GM19397 (cell line): ENCODE results near the gene C3orf20.

ENCODE experiments used
- ATAC-seq: cut with Tn5 transposase; IDR thresholded peaks from one replicate; pipeline ENCODE4 v1.9.1; 2021; ENCODE audit warnings: mild to moderate bottlenecking, moderate library complexity; ENCODE audit not compliant: unreplicated experiment

C3orf20 gene

GRCh38 chr3:14674841-14675240 is at the start of gene C3orf20:
Gene C3orf20 (plus strand): TSS chr3:14675141. CDS start chr3:14682714, 7,573 bp downstream.
- ATAC-seq, result no peak

- ATAC-seq, result no peak
Measured at GRCh38 chr3:14625443-14625842, 49.5 kb upstream of the C3orf20 start.

GRCh38 chr3:14627815-14628214 is 47.1 kb upstream of the C3orf20 start:
- no peak for ATAC-seq

- no peak for ATAC-seq
Measured at GRCh38 chr3:14628406-14628805, 46.5 kb upstream of the C3orf20 start.

GRCh38 chr3:14630404-14631100 is 44.4 kb upstream of the C3orf20 start:
- ATAC-seq, result no peak

GRCh38 chr3:14631101-14631497 is 43.8 kb upstream of the C3orf20 start:
- no peak for ATAC-seq

- ATAC-seq, result no peak
Measured at GRCh38 chr3:14631687-14632441, 43.1 kb upstream of the C3orf20 start.

GRCh38 chr3:14632442-14632930 is 42.5 kb upstream of the C3orf20 start:
- ATAC-seq, result no peak

- no peak for ATAC-seq
Measured at GRCh38 chr3:14633417-14633816, 41.5 kb upstream of the C3orf20 start.

- ATAC-seq, result no peak
Measured at GRCh38 chr3:14633819-14634424, 41.0 kb upstream of the C3orf20 start.

GRCh38 chr3:14634763-14635400 is 40.1 kb upstream of the C3orf20 start:
- ATAC-seq, result no peak

GRCh38 chr3:14636496-14637087 is 38.3 kb upstream of the C3orf20 start:
- ATAC-seq, result no peak

- no peak for ATAC-seq
Measured at GRCh38 chr3:14640157-14640562, 34.8 kb upstream of the C3orf20 start.

- no peak for ATAC-seq
Measured at GRCh38 chr3:14640734-14641133, 34.2 kb upstream of the C3orf20 start.

- no peak for ATAC-seq
Measured at GRCh38 chr3:14641346-14641745, 33.6 kb upstream of the C3orf20 start.

GRCh38 chr3:14645453-14645852 is 29.5 kb upstream of the C3orf20 start:
- ATAC-seq, result no peak

- ATAC-seq, result no peak
Measured at GRCh38 chr3:14646131-14646573, 28.8 kb upstream of the C3orf20 start.

- ATAC-seq, result no peak
Measured at GRCh38 chr3:14646589-14647413, 28.1 kb upstream of the C3orf20 start.

- no peak for ATAC-seq
Measured at GRCh38 chr3:14647976-14648955, 26.7 kb upstream of the C3orf20 start.
